ENCODE data around the gene ABITRAM. TPM values are rescaled to one million over a fixed set of nuclear protein-coding genes. Genes with fewer than 3 reads are reported as not detected.
A peak's percentile ranks its signal among the peaks of the same experiment; 100 is the strongest.
"Not testable (repeated sequence)": the region's sequence is repeated elsewhere in the genome, so short reads cannot be mapped to it uniquely, and the experiment has no call there.

Gene ABITRAM
- polyA plus RNA-seq, result 11.4 TPM

DNA sequence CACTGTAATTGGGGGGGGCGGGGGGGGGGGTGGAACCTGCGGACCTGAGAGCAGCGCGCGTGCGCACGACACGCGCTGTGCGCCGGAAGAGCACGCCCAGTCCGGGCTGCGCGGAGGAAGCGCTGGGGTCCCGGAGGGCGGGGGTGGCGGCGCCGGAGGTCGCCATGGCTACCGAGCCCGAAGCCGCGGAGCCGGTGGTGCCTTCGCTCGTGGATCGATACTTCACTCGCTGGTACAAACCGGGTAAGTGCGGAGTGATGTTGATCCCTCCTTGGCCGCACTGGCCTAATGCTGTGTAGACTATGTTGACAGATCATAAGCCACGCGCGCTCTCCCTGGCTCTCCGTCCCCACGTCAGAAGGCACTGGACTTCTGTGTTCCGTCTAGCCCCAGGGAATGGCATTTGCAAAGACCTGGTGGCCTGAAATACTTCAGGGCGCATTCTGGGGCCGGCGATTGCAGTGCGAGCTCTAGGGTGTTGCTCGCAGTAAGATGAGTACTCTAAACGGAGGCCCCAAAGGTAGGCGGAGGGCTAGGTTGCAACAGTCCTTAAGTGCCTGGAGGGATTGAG lies at the start of gene ABITRAM:
Gene ABITRAM (plus strand): TSS at position 78 of the 571 bp plus-strand sequence. CDS start 87 bp downstream, at position 165.
- peak within 1 kb of the TSS; percentile 81 to 99 (median 96) for H3K27ac Mint-ChIP-seq
- peak within 1 kb of the TSS; percentile 98 to 100 (median 99) for H3K4me3 Mint-ChIP-seq
- peaks cover 5% of the 10 kb centered on the region for H3K36me3 Mint-ChIP-seq
- peaks cover 16 to 26% (median 18%) of the 10 kb centered on the region in 3 donors for H3K4me1 Mint-ChIP-seq
- no peaks in the 10 kb centered on the region for H3K27me3 Mint-ChIP-seq
- no peaks in the 10 kb centered on the region for H3K9me3 Mint-ChIP-seq

DNA sequence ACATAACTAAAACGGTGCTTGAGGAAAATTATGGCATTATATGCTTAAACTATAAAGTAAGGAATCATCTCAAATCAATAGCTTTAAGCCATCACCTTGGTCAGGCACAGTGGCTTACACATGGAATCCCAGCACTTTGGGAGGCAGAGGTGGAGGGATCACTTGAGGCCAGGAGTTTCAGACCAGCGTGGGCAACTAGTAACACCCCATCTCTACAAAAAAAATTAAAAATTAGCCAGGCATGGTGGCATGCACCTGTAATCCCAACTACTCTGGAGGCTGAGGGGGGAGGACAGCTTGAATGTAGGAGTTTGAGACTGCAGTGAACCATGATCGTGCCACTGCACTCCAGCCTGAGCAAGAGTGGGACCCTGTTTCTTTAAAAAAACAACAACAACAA lies 49.5 kb upstream of the ABITRAM start:
- Mint-ChIP-seq H3K4me1 (peaks cover 0 to 2% (median 0%) of the 10 kb centered on the region in 3 donors), H3K27me3 (no peaks in the 10 kb centered on the region), H3K27ac (no peak overlapping the region), H3K9me3 (no peaks in the 10 kb centered on the region), H3K4me3 (no peak overlapping the region), H3K36me3 (peaks cover 8% of the 10 kb centered on the region)

- Mint-ChIP-seq H3K27me3 (no peaks in the 10 kb centered on the region), H3K4me3 (no peak overlapping the region), H3K27ac (no peak overlapping the region), H3K9me3 (no peaks in the 10 kb centered on the region), H3K4me1 (peaks cover 0 to 2% (median 0%) of the 10 kb centered on the region in 3 donors), H3K36me3 (peaks cover 13% of the 10 kb centered on the region)
These were observed 48.4 kb upstream of the ABITRAM start for GRCh38 chr9:108885643-108886348.

DNA sequence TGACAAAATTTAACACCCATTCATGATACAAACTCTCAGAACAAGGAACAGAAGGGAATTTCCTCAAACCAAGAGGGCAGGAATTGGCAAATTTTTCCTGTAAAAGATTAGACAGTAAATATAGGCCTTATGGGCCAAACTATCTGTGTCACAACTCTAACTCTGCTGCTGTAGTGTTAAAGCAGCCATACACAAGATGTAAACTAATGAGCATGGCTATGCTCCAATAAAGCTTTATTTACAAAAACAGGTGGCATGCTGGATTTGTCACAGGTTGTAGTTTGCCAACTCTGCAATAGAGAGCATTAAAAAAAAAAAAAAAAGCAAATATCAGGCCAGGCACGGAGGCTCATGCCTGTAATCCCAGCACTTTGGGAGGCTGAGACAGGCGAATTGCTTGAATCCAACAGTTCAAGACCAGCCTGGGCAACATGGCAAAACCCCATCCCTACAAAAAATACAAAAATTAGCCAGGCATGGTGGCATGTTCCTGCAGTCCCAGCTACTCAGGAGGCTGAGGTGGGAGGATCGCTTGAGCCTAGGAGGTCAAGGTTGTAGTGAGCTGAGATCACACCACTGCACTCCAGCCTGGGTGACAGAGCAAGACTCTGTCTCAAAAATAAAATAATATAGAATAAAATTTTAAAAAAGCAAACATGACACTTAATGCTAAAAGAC lies 47.5 kb upstream of the ABITRAM start:
- peaks cover 13% of the 10 kb centered on the region for H3K36me3 Mint-ChIP-seq
- not testable (repeated sequence) for H3K27me3 Mint-ChIP-seq, H3K4me1 Mint-ChIP-seq, H3K27ac Mint-ChIP-seq, H3K9me3 Mint-ChIP-seq, H3K4me3 Mint-ChIP-seq

DNA sequence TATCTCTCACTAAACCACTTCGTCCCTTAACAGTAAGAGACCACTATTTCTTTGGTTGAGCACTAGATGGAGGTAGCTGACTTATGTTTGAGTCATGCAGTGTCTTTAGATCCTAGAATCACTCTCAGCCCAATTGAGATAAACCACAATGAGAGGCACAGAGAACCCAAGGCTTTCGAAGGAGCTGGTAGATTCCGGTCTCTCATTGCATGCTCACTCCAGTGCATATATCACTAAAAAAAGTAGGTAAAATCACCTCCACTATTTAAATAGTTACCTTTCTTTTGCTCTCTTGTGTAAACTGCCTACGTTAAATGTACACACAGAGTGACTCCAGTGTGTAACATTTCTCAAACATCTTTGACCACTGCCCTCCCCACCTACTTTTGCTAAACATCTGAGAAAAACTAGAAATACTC lies 44.5 kb upstream of the ABITRAM start:
- Mint-ChIP-seq H3K4me3 (no peak overlapping the region), H3K9me3 (no peaks in the 10 kb centered on the region), H3K36me3 (peaks cover 15% of the 10 kb centered on the region), H3K27me3 (no peaks in the 10 kb centered on the region), H3K27ac (no peak overlapping the region), H3K4me1 (peaks cover 0 to 2% (median 0%) of the 10 kb centered on the region in 3 donors)

GRCh38 chr9:108894225-108894997 lies 39.8 kb upstream of the ABITRAM start:
- Mint-ChIP-seq H3K9me3 (no peaks in the 10 kb centered on the region), H3K36me3 (peaks cover 27% of the 10 kb centered on the region), H3K27ac (no peak overlapping the region), H3K4me3 (no peak overlapping the region), H3K4me1 (no peaks in the 10 kb centered on the region), H3K27me3 (no peaks in the 10 kb centered on the region)

DNA sequence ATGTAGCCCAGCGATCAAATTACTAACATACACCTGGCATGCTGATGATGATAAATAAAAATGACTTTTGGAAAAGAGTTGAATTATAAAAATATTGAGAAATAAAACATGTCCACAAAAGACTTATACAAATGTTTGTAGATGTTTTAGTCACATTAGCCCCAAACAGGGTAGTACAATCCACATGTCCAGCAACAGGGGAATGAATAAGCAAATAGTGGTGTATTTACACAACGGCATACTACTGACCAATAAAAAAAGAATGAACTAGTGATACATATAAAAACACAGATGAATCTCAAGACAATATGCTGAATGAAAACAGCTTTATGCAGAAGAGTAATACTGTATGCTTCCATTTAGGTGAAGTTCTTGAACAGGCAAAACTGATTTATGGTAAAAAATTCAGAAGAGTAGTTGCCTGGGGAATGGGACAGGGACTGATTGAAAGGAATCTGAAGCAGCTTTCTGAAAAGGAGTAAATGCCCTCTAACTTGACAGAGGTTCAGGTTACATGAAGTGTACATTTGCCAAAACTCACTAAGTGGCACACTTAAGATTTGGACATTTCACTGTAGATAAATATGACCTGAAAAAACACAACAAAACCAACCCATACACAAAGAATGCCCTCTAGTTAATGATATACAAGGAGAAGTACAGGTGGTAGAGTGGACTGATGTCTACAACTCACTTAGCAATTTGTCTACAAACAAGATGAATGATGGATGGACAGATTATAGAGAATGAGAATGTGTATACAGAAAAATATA lies 36.7 kb upstream of the ABITRAM start:
- Mint-ChIP-seq H3K27me3 (no peaks in the 10 kb centered on the region), H3K27ac (no peak overlapping the region), H3K4me3 (no peak overlapping the region), H3K36me3 (peaks cover 28% of the 10 kb centered on the region), H3K4me1 (no peaks in the 10 kb centered on the region), H3K9me3 (no peaks in the 10 kb centered on the region)

GRCh38 chr9:108899023-108899695 lies 35.0 kb upstream of the ABITRAM start:
- H3K27ac Mint-ChIP-seq, H3K9me3 Mint-ChIP-seq, H3K4me3 Mint-ChIP-seq, H3K27me3 Mint-ChIP-seq, H3K4me1 Mint-ChIP-seq: not testable (repeated sequence)
- peaks cover 26% of the 10 kb centered on the region for H3K36me3 Mint-ChIP-seq

DNA sequence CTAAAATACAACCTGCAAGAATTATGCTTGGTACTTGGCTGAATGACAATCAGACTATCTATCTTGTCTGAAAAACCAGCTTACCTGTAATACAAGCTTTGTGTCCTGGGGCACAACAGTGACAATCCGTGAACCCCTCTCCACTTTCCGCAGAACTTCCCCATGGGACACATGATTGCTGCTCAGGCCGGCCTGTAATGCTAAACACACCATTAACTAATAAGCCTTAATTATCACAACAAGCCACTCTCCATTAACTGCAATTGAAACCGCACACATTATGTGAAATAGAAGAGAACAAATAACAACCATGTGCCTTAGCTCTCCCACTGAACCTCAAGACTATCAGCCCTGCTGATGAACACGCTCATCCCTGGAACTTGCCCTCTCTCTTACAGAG lies 34.0 kb upstream of the ABITRAM start:
- Mint-ChIP-seq H3K27me3 (no peaks in the 10 kb centered on the region), H3K36me3 (peaks cover 26% of the 10 kb centered on the region), H3K27ac (peak overlapping the region in 1 of 3 donors; percentile 73), H3K4me1 (no peaks in the 10 kb centered on the region), H3K4me3 (no peak overlapping the region), H3K9me3 (no peaks in the 10 kb centered on the region)

- H3K9me3 Mint-ChIP-seq, result no peaks in the 10 kb centered on the region
- no peaks in the 10 kb centered on the region for H3K27me3 Mint-ChIP-seq
- H3K4me3 Mint-ChIP-seq, result no peak overlapping the region
- peaks cover 0 to 2% (median 0%) of the 10 kb centered on the region in 3 donors for H3K4me1 Mint-ChIP-seq
- H3K36me3 Mint-ChIP-seq, result peaks cover 22% of the 10 kb centered on the region
- no peak overlapping the region for H3K27ac Mint-ChIP-seq
These were observed 30.6 kb upstream of the ABITRAM start for GRCh38 chr9:108903420-108904103.

DNA sequence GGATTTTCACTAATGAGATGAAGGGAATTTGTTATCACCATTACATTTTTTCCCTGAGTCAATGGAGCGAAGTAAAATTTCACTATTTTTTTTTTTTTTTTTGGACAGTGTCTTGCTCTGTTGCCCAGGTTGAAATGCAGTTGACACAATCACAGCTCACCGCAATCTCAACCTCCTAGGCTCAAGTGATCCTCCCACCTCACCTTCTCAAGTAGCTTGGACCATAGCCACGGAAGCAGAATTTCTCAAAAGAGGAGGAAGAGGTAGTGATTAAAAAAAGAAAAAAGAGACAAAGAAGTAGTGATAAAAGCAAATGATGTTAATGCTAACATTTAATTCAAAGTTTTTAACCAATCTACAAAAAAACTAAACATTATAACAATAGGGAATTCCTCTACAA lies 30.0 kb upstream of the ABITRAM start:
- peaks cover 22% of the 10 kb centered on the region for H3K36me3 Mint-ChIP-seq
- H3K4me3 Mint-ChIP-seq, result no peak overlapping the region
- no peaks in the 10 kb centered on the region for H3K27me3 Mint-ChIP-seq
- no peaks in the 10 kb centered on the region for H3K9me3 Mint-ChIP-seq
- H3K4me1 Mint-ChIP-seq, result peaks cover 0 to 2% (median 0%) of the 10 kb centered on the region in 3 donors
- H3K27ac Mint-ChIP-seq, result no peak overlapping the region

DNA sequence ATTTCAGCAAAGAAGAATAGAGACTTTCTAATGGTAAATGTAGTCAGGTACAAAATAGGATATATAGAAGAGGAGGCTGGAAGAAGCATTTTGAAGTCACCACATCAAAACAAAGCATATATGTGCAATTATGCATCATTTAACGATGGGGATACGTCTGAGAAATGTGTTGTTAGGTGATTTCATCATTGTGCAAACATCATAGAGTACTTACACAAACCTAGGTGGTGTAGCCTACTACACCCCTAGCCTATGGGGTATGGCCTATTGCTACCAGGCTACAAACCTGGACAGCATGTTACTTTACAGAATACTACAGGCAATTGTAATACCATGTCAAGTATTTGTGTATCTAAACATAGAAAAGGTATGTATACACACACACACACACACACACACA lies 28.7 kb upstream of the ABITRAM start:
- no peak overlapping the region for H3K4me3 Mint-ChIP-seq
- no peaks in the 10 kb centered on the region for H3K9me3 Mint-ChIP-seq
- peaks cover 0 to 2% (median 0%) of the 10 kb centered on the region in 3 donors for H3K4me1 Mint-ChIP-seq
- H3K36me3 Mint-ChIP-seq, result peaks cover 19% of the 10 kb centered on the region
- no peaks in the 10 kb centered on the region for H3K27me3 Mint-ChIP-seq
- H3K27ac Mint-ChIP-seq, result no peak overlapping the region

DNA sequence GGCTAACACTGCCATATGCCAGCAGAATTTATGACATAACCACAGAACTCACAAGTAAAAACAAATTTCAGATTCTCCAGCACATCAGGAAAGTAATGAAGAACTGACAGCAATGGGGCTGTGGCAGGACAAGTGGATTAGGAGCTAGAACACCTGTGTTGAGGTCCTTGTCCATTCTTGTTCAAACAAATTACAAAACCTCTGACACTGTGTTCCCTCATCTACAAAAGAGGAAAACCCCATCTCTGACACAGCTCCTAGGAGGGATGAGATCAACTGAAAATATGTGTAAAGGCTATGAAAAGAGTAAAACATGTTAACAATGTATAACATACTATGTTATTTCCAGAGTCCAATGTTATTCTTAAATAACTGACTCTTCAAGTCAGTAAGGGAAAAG lies 23.8 kb upstream of the ABITRAM start:
- no peak overlapping the region for H3K4me3 Mint-ChIP-seq
- peaks cover 0 to 5% (median 0%) of the 10 kb centered on the region in 3 donors for H3K4me1 Mint-ChIP-seq
- H3K9me3 Mint-ChIP-seq, result no peaks in the 10 kb centered on the region
- H3K36me3 Mint-ChIP-seq, result peaks cover 18% of the 10 kb centered on the region
- H3K27ac Mint-ChIP-seq, result no peak overlapping the region
- H3K27me3 Mint-ChIP-seq, result no peaks in the 10 kb centered on the region

Data from IgD-negative memory B cell (primary cell).